Stimulated activated CD4-positive, alpha-beta T cell treated with anti-CD3 and anti-CD28 coated beads, TNF-alpha, amount 100 ng/mL, for 48 hours (primary cell): ENCODE measurements around the gene CTNNA3.
"Not testable (repeated sequence)": the region's sequence is repeated elsewhere in the genome, so short reads cannot be mapped to it uniquely, and the experiment has no call there.

Experiments
- DNase-seq, 3 donors: peaks; one replicate each; pipeline ENCODE4 v3.0.0-alpha.2; 2020; ENCODE audit warnings: low read depth in 3 of 3

CTNNA3 gene

GRCh38 chr10:67696029-67696428 lies at the start of gene CTNNA3:
CTNNA3 (minus strand) TSS chr10:67696195.
- no peak for DNase-seq

- no peak for DNase-seq
These were observed 39.4 kb upstream of the CTNNA3 start for GRCh38 chr10:67735430-67735829.

- no peak for DNase-seq
These were observed 37.5 kb upstream of the CTNNA3 start for GRCh38 chr10:67733511-67733910.

GRCh38 chr10:67725567-67725966 lies 29.6 kb upstream of the CTNNA3 start:
- DNase-seq, result no peak

GRCh38 chr10:67723601-67724000 lies 27.6 kb upstream of the CTNNA3 start:
- no peak for DNase-seq

GRCh38 chr10:67722113-67722512 lies 26.1 kb upstream of the CTNNA3 start:
- DNase-seq, result no peak

- not testable (repeated sequence) for DNase-seq
These were observed 20.5 kb upstream of the CTNNA3 start for GRCh38 chr10:67716455-67716854.

- no peak for DNase-seq
These were observed 9.9 kb upstream of the CTNNA3 start for GRCh38 chr10:67705921-67706320.

GRCh38 chr10:67699613-67700270 lies 3.7 kb upstream of the CTNNA3 start:
- DNase-seq, result not testable (repeated sequence)

GRCh38 chr10:67698164-67698563 lies 2.2 kb upstream of the CTNNA3 start:
- no peak for DNase-seq

- peak in 2 of 3 donors; percentile 2 to 3 for DNase-seq
These were observed 1.7 kb upstream of the CTNNA3 start for GRCh38 chr10:67697724-67698131.

GRCh38 chr10:67696679-67697078 lies 684 bp upstream of the CTNNA3 start:
- DNase-seq, result no peak

GRCh38 chr10:67695555-67695954 lies 440 bp downstream of the CTNNA3 start:
- no peak for DNase-seq

- not testable (repeated sequence) for DNase-seq
These were observed 4.1 kb downstream of the CTNNA3 start for GRCh38 chr10:67691861-67692260.

- not testable (repeated sequence) for DNase-seq
These were observed 5.5 kb downstream of the CTNNA3 start for GRCh38 chr10:67690540-67690939.

- not testable (repeated sequence) for DNase-seq
These were observed 11.9 kb downstream of the CTNNA3 start for GRCh38 chr10:67684140-67684539.

GRCh38 chr10:67678335-67678974 lies 17.5 kb downstream of the CTNNA3 start:
- no peak for DNase-seq

- DNase-seq, result no peak
These were observed 19.7 kb downstream of the CTNNA3 start for GRCh38 chr10:67676208-67676825.

- DNase-seq, result no peak
These were observed 25.6 kb downstream of the CTNNA3 start for GRCh38 chr10:67670401-67670800.

GRCh38 chr10:67669978-67670377 lies 26.0 kb downstream of the CTNNA3 start:
- DNase-seq, result no peak

GRCh38 chr10:67668448-67668847 lies 27.5 kb downstream of the CTNNA3 start:
- no peak for DNase-seq

GRCh38 chr10:67667035-67667425 lies 29.0 kb downstream of the CTNNA3 start:
- no peak for DNase-seq

GRCh38 chr10:67666416-67667034 lies 29.5 kb downstream of the CTNNA3 start:
- no peak for DNase-seq
